ENCODE measurements around the gene UBTF. TPM values are rescaled to one million over a fixed set of nuclear protein-coding genes. Genes with fewer than 3 reads are reported as not detected.

The UBTF gene
- total RNA-seq, 4 donors from 2014 or later = 38.9 to 57.4 (median 51.0) TPM

- no peak for DNase-seq
- no peak for TF ChIP-seq POLR2A (IDR thresholded peaks at IDR 0.05)
- no peak for TF ChIP-seq CTCF (IDR thresholded peaks at IDR 0.05)
- Histone ChIP-seq H3K27me3 (no peaks in the 10 kb centered on the region), H3K27ac (peak overlapping the region in 1 of 4 donors; percentile 12), H3K4me3 (no peak overlapping the region), H3K4me1 (peaks cover 24 to 48% (median 26%) of the 10 kb centered on the region in 3 donors), H3K36me3 (peaks cover 0 to 24% (median 12%) of the 10 kb centered on the region in 3 donors), H3K9me3 (no peaks in the 10 kb centered on the region)
- WGBS, 2 donors = 77 to 90% methylated on average over 3 to 4 of the region's 4 CpGs
- intact Hi-C loops (cut with DNase I) = loop anchor here (10.0 kb wide), 1 partner anchor 302 kb away; the partner anchor contains the start of gene GPATCH8
These were observed 16.7 kb downstream of the UBTF start for GRCh38 chr17:44202756-44203155.

- Histone ChIP-seq H3K27ac (peak overlapping the region; percentile 96 to 100 (median 99)), H3K36me3 (peaks cover 7 to 25% (median 14%) of the 10 kb centered on the region in 3 donors), H3K9me3 (no peaks in the 10 kb centered on the region), H3K27me3 (no peaks in the 10 kb centered on the region), H3K4me1 (peaks cover 31 to 57% (median 33%) of the 10 kb centered on the region in 3 donors), H3K4me3 (peak overlapping the region; percentile 85 to 98 (median 89))
- peak in 2 of 4 donors; percentile 13 for TF ChIP-seq POLR2A (IDR thresholded peaks at IDR 0.05)
- no peak for TF ChIP-seq CTCF (IDR thresholded peaks at IDR 0.05)
- 9 to 26% methylated on average over 8 to 20 of the region's 36 CpGs for WGBS, 2 donors
- intact Hi-C loops (cut with DNase I) = loop anchor here (10.0 kb wide), 1 partner anchor 304 kb away; the partner anchor contains the start of gene GPATCH8
- DNase-seq = no peak
These were observed 18.9 kb downstream of the UBTF start for GRCh38 chr17:44200478-44201155.

- Histone ChIP-seq H3K9me3 (no peaks in the 10 kb centered on the region), H3K36me3 (peaks cover 13 to 30% (median 20%) of the 10 kb centered on the region in 3 donors), H3K27ac (peak within 1 kb of the TSS; percentile 96 to 100 (median 99)), H3K4me1 (peaks cover 31 to 55% (median 33%) of the 10 kb centered on the region in 3 donors), H3K27me3 (no peaks in the 10 kb centered on the region), H3K4me3 (peak within 1 kb of the TSS; percentile 85 to 98 (median 89))
- WGBS, 2 donors = no CpG with 5 or more reads among the region's 126 CpGs
- intact Hi-C loops (cut with DNase I) = loop anchor here (10.0 kb wide), 1 partner anchor 305 kb away; the partner anchor contains the start of gene GPATCH8
- DNase-seq = peak; percentile 97
- TF ChIP-seq POLR2A (IDR thresholded peaks at IDR 0.05) = peak in 1 of 4 donors; percentile 39
- no peak for TF ChIP-seq CTCF (IDR thresholded peaks at IDR 0.05)
These were observed 19.7 kb downstream of the UBTF start, which contains the start of gene ATXN7L3 for GRCh38 chr17:44199553-44200477. Gene ATXN7L3, minus strand, starts transcription at chr17:44199884. Its CDS starts 1,814 bp downstream, at chr17:44198070.

- Histone ChIP-seq H3K4me1 (peaks cover 24 to 48% (median 27%) of the 10 kb centered on the region in 3 donors), H3K27me3 (no peaks in the 10 kb centered on the region), H3K4me3 (peak overlapping the region; percentile 85 to 98 (median 89)), H3K27ac (peak overlapping the region; percentile 96 to 100 (median 99)), H3K36me3 (peaks cover 22 to 39% (median 28%) of the 10 kb centered on the region in 3 donors), H3K9me3 (no peaks in the 10 kb centered on the region)
- 0% methylated on average over 4 of the region's 68 CpGs; no CpG with 5 or more reads in 1 of the 2 donors for WGBS, 2 donors
- TF ChIP-seq CTCF (IDR thresholded peaks at IDR 0.05) = no peak
- TF ChIP-seq POLR2A (IDR thresholded peaks at IDR 0.05) = peak in 1 of 4 donors; percentile 47
- intact Hi-C loops (cut with DNase I) = no loop called here
- no peak for DNase-seq
These were observed 20.5 kb downstream of the UBTF start for GRCh38 chr17:44198721-44199552.
